ENCODE results near the gene FTCD.
"Not testable (repeated sequence)": the region's sequence is repeated elsewhere in the genome, so short reads cannot be mapped to it uniquely, and the experiment has no call there.

Gene FTCD

DNA sequence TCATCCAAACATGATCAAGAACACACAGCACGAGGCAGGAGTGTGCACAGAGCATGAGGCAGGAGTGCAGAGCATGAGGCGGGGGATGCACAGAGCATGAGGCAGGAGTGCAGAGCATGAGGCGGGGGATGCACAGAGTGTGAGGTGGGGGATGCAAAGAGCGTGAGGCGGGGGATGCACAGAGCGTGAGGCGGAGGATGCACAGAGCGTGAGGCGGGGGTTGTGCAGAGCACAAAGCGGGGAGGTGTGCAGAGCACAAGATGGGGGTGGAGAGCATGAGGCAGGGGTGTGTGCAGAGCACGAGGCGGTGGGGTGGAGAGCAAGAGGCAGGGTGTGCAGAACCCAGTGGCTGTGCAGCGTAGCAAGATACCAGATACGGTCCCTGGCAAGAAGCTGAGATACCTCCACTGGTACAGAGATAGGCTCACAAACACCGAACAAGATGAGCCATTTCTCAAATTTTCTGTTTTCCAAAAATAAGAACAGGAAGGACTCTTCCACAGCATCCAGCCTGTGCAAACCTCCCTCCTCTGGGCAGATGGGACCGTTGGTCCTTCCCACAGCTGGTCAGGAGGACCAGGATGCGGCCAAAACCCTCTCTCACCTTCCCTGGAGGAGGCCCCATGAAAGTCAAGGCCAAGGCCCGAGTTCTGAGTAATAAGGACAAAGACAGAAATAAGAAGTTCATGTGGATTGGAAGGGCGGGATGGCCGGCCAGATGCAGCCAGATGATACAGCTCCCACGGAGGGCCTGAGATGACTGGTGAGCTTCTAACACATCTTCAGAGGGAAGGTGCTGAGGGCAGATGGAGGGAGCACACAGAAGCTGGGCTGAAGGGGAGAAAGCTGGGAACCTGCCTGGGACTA lies 16.9 kb upstream of the FTCD start:
- no peak for DNase-seq (ENCODE audit: low spot score)

GRCh38 chr21:46171585-46171984 lies 16.2 kb upstream of the FTCD start:
- no peak for DNase-seq (ENCODE audit: low spot score)

DNA sequence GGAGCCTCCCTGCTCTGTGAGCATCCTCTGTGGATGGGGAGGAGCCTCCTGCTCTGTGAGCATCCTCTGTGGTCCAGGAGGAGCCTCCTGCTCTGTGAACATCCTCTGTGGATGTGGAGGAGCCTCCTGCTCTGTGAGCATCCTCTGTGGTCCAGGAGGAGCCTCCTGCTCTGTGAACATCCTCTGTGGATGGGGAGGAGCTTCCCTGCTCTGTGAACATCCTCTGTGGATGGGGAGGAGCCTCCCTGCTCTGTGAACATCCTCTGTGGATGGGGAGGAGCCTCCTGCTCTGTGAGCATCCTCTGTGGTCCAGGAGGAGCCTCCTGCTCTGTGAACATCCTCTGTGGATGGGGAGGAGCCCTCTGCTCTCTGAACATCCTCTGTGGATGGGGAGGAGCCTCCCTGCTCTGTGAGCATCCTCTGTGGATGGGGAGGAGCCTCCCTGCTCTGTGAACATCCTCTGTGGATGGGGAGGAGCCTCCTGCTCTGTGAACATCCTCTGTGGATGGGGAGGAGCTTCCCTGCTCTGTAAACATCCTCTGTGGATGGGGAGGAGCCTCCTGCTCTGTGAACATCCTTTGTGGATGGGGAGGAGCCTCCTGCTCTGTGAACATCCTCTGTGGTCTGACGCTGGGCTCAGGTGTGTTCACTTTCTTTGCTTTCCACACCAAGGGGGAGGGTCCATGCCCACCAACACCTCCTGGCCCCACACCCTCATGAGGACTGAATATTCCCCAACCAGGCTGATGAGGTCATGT lies 15.2 kb upstream of the FTCD start:
- DNase-seq (ENCODE audit: low spot score) = not testable (repeated sequence)

GRCh38 chr21:46168659-46169386 lies 13.4 kb upstream of the FTCD start:
- DNase-seq (ENCODE audit: low spot score) = no peak

DNA sequence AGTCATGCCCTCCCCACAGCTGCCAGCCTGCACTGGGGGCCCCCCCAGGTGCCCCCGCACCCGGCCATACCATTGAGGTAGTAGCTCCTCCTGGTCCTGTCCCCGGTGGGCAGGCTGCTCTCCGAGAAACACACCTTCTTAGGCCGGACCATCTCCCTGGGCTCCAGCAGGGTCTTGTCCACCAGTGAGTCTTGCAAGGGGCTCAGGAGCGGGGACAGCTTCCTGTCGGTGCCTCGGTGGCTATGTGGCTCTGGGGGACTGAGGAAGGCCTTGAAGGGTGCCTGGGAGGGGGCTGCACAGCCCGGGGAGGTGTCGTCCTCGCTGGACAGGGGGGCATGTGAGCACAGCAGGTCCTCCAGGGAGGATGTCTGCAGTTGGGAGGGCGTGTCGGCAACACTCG lies 12.9 kb upstream of the FTCD start:
- no peak for DNase-seq (ENCODE audit: low spot score)

- no peak for DNase-seq (ENCODE audit: low spot score)
These were observed 9.7 kb upstream of the FTCD start for GRCh38 chr21:46165098-46165497.

DNA sequence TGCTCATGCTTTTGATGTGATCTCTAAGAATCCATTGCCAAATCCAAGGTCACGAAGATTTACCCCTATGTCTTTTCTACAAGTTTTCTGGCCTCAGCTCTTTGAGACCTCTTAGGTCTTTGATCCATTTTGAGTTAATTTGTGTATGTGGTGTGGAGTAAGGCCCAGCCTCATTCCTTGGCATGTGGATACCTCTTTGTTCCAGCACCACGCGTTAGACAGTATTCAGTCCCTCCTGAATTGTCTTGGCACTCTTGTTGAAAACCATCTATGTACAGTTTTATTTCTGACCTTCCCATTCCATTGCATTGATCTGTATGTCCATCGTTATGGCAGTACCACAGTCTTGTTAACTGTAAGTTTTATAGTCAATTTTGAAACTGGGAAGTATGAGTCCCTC lies 8.0 kb upstream of the FTCD start:
- DNase-seq (ENCODE audit: low spot score) = no peak

DNA sequence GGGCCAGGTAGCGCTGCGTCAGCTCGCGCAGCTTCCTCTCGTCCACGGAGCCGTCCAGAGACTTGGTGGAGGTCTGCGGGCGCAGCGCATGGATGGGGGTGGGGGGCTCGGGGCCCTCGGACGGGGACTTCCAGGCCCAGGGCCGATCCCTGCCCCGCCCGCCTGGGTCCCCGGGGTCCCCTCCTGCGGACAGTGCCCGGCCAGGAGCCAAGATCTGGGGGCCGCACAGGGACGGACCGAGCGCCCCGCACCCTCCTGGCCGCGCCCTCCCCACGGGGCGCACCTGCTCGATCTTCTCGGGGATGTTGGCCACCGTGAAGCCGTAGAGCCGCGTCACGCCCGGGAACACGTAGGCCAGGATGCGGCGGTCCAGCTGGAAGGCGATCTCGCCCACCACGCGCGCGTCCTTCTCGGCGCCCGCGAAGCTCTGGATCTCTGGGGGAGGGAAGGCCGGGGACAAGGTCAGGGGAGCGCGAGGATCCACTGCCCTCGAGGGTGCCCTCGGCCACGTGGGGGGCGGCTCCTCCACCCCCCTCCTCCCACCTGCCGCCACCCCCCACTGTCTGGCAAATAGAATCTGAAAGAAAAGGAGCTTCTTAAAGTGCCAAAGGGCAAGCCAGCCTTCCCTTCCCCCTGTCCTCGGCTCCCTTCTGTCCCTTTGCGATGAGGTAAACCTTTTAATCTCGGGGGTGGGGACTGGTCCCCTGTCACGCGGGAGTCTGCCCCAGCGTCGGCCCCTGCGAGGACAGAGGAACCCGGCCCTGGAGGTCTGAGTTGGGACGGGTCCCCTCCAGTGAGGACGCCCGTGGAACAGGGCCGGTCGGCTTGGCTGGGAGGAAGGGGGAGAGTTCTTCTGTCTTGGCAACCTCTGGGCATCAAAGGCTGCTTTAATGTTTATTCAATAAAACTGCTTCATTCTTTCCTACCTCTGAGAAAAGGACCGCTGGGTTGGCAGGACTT lies 6.5 kb upstream of the FTCD start:
- DNase-seq (ENCODE audit: low spot score) = no peak

DNA sequence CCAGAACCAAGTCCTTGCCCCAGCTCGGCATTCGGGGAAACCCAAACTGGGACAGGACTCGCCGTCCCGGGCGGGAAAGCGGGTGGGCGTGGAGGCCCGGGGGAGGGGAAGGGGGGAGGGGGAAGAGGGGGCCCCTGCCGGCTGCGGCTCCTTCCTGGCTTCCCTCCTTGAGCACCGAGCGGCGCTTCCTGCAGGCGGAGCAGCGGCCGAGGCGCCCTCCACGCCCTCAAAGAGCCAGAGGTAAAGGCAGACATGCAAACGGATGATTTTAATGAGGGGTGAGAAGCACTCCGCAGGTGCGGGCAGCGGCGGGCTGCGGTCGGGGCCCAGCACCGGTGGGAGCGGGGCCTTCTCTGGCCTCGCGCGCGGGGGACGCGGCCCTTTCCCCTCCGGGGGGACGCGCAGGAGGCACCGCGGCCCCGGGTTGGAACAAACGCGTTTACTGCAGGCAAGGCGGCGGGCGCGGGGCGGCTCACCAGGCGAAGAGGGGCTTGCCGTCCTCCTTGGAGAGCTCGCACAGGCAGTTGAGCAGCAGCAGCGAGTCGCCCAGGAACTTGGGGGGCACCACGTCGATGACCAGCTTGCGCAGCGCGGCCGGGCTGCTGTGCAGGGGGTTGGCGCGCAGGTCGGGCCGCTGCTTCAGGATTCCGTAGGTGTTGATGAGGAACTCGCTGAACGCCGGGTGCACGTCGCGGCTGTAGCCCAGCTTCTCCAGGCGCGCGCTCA lies 5.7 kb upstream of the FTCD start:
- DNase-seq (ENCODE audit: low spot score) = no peak

DNA sequence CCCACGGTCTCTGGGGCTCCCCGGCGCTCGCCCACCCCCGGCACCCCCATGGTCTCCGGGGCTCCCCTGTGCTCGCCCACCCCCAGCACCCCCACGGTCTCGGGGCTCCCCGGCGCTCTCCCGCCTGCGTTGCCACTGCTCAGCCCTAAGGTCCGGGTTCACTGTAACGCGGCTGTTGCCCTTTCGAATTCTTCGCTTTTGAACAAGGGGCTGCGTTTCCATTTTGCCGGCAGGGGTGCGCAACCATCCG lies 5.2 kb upstream of the FTCD start:
- no peak for DNase-seq (ENCODE audit: low spot score)

DNA sequence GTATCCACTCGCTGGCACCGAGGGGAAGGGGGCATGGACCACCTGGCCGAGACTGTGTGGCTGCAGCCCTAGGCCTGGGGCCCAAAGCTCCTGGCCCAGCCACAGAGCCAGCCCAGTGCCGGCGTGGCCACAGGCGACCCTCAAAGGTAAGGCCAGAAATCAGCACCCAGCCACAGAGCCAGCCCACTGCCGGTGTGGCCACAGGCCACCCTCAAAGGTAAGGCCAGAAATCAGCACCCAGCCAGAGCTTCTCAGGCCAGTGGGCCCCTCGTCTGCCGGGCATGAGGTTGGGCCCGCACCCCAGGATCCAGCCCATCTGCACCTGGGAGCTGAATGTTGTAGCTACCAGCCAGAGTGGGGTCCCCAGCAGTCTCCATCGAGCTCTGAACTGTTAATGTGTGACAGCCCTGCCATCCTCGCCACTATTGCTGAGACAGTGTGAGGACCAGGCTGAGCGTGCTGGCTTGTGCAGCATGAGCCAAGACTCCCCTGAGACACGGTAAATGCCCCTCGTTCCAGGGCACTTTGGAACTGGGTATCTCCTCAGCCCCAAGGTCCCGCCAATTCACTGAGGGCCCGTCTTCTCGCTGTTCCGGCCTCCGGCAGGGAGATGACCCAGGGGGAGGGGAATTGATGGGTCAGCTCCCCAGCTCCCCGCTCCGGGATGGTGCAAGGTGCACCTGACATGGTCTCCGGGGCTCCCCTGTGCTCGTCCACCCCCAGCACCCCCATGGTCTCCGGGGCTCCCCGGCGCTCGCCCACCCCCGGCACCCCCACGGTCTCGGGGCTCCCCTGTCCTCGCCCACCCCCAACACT lies 4.7 kb upstream of the FTCD start:
- DNase-seq (ENCODE audit: low spot score) = no peak

GRCh38 chr21:46159390-46159789 lies 4.0 kb upstream of the FTCD start:
- DNase-seq (ENCODE audit: low spot score) = no peak

DNA sequence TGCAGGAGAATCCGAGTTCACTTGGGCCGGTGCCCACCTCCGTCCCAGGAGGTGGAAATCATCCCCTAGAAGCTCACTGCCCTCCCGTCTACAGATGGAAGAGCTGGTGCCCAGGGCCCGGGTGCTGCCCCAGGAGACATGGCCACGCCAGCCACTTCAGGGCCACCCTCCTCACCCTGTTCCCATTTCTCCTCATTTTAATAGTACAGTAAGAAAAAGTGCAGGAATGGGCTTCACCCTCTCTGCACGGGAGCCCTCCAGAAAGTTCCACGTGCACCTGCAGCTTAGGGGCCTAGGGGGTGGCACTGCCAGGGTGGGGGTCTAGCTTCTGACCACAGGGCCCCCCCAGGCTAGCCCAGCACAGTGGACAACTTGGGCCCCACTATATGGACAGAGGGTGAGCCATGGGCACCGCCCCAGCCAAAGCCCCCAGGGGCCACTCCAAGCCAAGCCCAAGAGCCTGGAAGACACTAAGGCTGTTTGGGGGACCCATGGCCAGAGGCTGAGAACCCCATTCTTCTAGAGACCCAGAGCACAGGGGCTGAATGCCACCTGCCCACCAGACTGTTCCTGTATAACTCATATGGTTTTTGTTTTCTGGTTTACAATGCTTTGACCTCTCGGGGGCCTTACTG lies 3.4 kb upstream of the FTCD start:
- DNase-seq (ENCODE audit: low spot score) = no peak

DNA sequence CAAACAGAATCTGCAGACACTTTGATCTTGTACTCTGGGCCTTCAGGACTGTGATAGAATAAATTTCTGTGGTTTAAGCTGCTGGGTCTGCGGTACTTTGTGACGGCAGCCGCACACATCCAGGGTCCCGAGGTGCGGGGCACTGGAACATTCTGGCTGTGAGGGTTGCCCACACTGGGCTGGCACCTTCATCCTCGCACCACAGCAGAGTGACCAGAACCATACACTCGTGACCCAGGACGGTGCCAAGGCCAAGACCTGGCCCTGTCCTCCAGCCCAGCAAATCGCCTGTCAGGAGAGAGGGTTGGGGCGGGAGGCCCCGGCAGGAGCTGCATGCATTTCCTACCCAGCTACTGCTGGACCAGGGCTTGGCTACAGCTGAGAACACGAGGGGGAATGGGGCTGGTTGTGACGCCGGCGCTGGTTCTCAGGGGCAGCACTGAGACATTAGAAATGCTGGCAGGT lies 2.6 kb upstream of the FTCD start:
- no peak for DNase-seq (ENCODE audit: low spot score)

- DNase-seq (ENCODE audit: low spot score) = no peak
These were observed 2.1 kb upstream of the FTCD start for GRCh38 chr21:46157396-46157986.

DNA sequence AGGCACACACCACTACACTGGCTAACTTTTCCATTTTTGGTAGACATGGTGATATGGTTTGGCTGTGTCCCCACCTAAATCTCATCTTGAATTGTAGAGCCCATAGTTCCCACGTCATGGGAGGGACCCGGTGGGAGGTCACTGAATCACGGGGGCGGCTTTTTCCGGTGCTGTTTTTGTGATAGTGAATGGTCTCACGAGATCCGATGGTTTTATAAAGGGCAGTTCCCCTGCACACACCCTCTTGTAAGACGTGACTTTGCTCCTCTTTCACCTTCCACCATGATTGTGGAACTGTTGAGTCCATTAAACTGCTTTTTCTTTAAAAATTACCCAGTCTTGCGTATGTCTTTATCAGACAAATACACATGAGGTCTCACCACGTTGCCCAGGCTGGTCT lies 1.3 kb upstream of the FTCD start:
- no peak for DNase-seq (ENCODE audit: low spot score)

DNA sequence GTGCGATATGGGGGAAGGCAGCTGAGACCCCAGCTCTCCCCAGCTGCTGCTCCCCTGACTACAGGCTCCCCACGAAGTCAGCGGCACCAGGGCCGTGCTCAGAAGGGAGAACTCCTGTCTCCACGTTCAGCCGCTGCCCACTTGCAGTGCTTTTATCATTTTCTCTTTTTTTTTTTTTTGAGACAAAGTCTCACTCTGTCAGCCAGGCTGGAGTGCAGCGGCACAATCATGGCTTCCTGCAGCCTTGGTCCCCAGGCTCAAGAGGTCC lies 933 bp upstream of the FTCD start:
- DNase-seq (ENCODE audit: low spot score) = no peak

DNA sequence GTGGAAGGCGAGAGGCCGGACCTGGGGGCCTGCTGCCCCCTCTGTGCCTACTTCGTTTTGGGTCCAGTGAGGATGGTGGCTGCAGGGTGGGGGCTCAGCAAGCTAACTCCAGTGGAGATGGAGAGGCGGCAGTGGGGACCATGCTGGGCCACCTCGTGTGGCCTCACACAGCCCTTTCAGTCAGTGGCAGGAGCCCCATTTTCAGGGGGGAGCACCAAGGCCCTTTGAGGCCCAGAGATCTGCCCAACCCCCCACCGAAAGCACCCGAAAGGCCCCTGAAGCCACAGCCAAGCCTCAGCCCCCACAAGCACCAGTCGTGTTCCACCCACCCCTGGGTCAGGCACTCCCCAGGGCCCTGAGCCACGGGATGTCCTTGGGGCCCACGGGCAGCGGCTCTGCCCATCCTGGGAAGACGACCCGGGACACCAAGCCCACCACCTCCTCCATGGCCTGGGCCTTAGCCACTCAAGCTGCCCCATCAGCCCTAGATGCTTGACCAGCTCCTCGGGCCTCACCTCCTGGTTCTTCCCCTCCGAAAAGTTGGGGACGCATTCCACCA lies 345 bp downstream of the FTCD start:
- no peak for DNase-seq (ENCODE audit: low spot score)
